ENCODE data around the gene RHCE. TPM values are rescaled to one million over a fixed set of nuclear protein-coding genes. Genes with fewer than 3 reads are reported as not detected.
"Not testable (repeated sequence)": the region's sequence is repeated elsewhere in the genome, so short reads cannot be mapped to it uniquely, and the experiment has no call there.

The RHCE gene
- total RNA-seq, 1 experiment from 2014 or later, result not detected

- H3K36me3 ChIP-seq (ENCODE audit: control insufficient read depth, insufficient read depth, low read length), result no peaks in the 10 kb centered on the region
- Mint-ChIP-seq H3K4me1 (ENCODE audit: low read depth, unreplicated experiment) (peaks cover 10% of the 10 kb centered on the region), H3K36me3 (ENCODE audit: insufficient read depth, unreplicated experiment) (peaks cover 6% of the 10 kb centered on the region), H3K27ac (ENCODE audit: unreplicated experiment) (no peak overlapping the region), H3K27me3 (ENCODE audit: insufficient read depth, unreplicated experiment) (no peaks in the 10 kb centered on the region), H3K9me3 (ENCODE audit: unreplicated experiment) (no peaks in the 10 kb centered on the region), H3K4me3 (ENCODE audit: unreplicated experiment) (no peak overlapping the region)
- no peak for TF ChIP-seq CTCF (IDR thresholded peaks at IDR 0.05; ENCODE audit: insufficient read depth in 1 of 2, low read depth in 1 of 2, low read length in 1 of 2, severe bottlenecking in 1 of 2, unreplicated experiment in 1 of 2)
- POLR2A ChIA-PET, result no interaction called here
- no peak overlapping the region for H3K4me3 ChIP-seq (ENCODE audit: low read depth, low read length)
- H3K4me1 ChIP-seq, result peaks cover 7% of the 10 kb centered on the region; the same call in 1 of the 2 replicates
- no peak for DNase-seq
- no TSS peak for BruUV-seq (replicated peaks)
- no peaks in the 10 kb centered on the region for H3K9me3 ChIP-seq
- CTCF ChIA-PET, result no interaction called here
- intact Hi-C loops (cut with micrococcal nuclease; ENCODE audit: unreplicated experiment), result no loop called here
- no peaks in the 10 kb centered on the region for H3K27me3 ChIP-seq (replicated peaks; ENCODE audit: control insufficient read depth, insufficient read depth, low read length)
Observed at GRCh38 chr1:25445993-25446538, 25.4 kb upstream of the RHCE start.

DNA sequence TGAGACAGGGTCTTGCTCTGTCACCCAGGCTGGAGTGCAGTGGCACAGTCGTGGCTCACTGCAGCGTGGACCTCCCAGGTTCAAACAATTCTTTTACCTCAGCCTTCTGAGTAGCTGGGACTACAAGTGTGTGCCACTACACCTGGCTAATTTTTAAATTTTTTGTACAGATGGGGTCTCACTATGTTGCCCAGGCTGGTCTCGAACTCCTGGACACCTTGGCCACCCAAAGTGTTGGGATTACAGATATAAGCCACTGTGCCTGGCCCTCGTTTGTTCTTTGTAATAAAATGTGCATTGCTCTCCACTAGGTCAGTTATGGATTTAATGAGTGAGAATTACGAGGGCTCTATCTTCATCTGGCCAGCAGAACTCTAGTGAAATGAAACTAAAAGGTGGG, 24.0 kb upstream of the RHCE start:
- H3K36me3 Mint-ChIP-seq (ENCODE audit: insufficient read depth, unreplicated experiment); H3K4me1 ChIP-seq; intact Hi-C loops (cut with micrococcal nuclease; ENCODE audit: unreplicated experiment); H3K4me3 ChIP-seq (ENCODE audit: low read depth, low read length); H3K27ac Mint-ChIP-seq (ENCODE audit: unreplicated experiment); DNase-seq; BruUV-seq (replicated peaks); H3K36me3 ChIP-seq (ENCODE audit: control insufficient read depth, insufficient read depth, low read length); H3K4me3 Mint-ChIP-seq (ENCODE audit: unreplicated experiment); H3K9me3 Mint-ChIP-seq (ENCODE audit: unreplicated experiment); H3K9me3 ChIP-seq; POLR2A ChIA-PET; CTCF ChIA-PET; H3K27me3 ChIP-seq (replicated peaks; ENCODE audit: control insufficient read depth, insufficient read depth, low read length); H3K27me3 Mint-ChIP-seq (ENCODE audit: insufficient read depth, unreplicated experiment): not testable (repeated sequence)
- peaks cover 10% of the 10 kb centered on the region for H3K4me1 Mint-ChIP-seq (ENCODE audit: low read depth, unreplicated experiment)

DNA sequence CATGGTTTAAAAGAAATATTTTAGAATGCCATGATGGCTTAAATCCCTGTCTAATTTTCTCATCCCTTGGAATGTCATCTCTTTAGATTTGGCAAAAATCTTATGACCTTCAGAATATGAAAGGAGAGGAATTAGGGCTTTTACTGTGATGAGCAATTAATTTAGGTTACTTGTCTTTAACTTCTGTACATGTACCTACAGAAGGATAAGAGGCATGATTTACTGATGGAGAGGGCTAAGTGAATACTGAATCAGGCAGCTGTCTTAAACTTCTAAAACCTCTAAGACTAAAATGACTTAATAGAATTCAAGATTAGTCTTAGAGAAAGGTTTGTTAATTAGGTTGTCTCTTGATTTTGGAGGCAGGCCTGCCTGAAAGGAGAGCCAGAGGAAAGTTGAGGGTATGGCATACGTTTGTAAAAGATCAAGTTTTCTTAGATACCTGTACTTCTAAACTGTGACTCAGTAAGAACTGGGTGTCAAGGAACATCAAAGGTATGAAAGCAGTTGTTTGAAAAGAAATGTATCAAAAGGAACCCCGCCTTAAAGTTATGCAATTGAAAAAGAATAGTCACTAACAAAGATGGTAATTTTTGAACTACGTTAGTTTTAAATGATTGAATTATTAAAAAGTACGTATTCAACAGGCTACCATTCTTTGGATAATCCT, 22.5 kb upstream of the RHCE start:
- peaks cover 10% of the 10 kb centered on the region for H3K4me1 Mint-ChIP-seq (ENCODE audit: low read depth, unreplicated experiment)
- no peaks in the 10 kb centered on the region for H3K36me3 Mint-ChIP-seq (ENCODE audit: insufficient read depth, unreplicated experiment)
- H3K27me3 Mint-ChIP-seq (ENCODE audit: insufficient read depth, unreplicated experiment), result no peaks in the 10 kb centered on the region
- ChIA-PET CTCF (no interaction called here), POLR2A (no interaction called here)
- Histone ChIP-seq H3K9me3 (no peaks in the 10 kb centered on the region), H3K4me3 (ENCODE audit: low read depth, low read length) (no peak overlapping the region), H3K4me1 (peaks cover 7% of the 10 kb centered on the region; the same call in 1 of the 2 replicates), H3K36me3 (ENCODE audit: control insufficient read depth, insufficient read depth, low read length) (no peaks in the 10 kb centered on the region), H3K27me3 (replicated peaks; ENCODE audit: control insufficient read depth, insufficient read depth, low read length) (no peaks in the 10 kb centered on the region)
- no peak for TF ChIP-seq CTCF (IDR thresholded peaks at IDR 0.05; ENCODE audit: insufficient read depth in 1 of 2, low read depth in 1 of 2, low read length in 1 of 2, severe bottlenecking in 1 of 2, unreplicated experiment in 1 of 2)
- no TSS peak for BruUV-seq (replicated peaks)
- H3K4me3 Mint-ChIP-seq (ENCODE audit: unreplicated experiment), result no peak overlapping the region
- intact Hi-C loops (cut with micrococcal nuclease; ENCODE audit: unreplicated experiment), result no loop called here
- no peaks in the 10 kb centered on the region for H3K9me3 Mint-ChIP-seq (ENCODE audit: unreplicated experiment)
- DNase-seq, result no peak
- no peak overlapping the region for H3K27ac Mint-ChIP-seq (ENCODE audit: unreplicated experiment)

Measured in Caco-2 (cell line).